SK-N-SH (cell line): ENCODE results near the gene TRRAP. TPM values are rescaled to one million over a fixed set of nuclear protein-coding genes. Genes with fewer than 3 reads are reported as not detected.
"Not testable (repeated sequence)": the region's sequence is repeated elsewhere in the genome, so short reads cannot be mapped to it uniquely, and the experiment has no call there.

ENCODE experiments used
- CTCF ChIA-PET: fragments of 300-600, 350-600 bp; formaldehyde crosslinking; extraction: SDS; loops from one replicate; lab custom pipeline; 2021; lab: Yijun Ruan, JAX
- POLR2A ChIA-PET: fragments of 350-600 bp; sonication (Branson Sonifier 250); formaldehyde crosslinking; extraction: SDS; loops from one replicate; lab custom pipeline; 2020; ENCODE audit warnings: antibody characterized with exemption, inconsistent platforms; lab: Yijun Ruan, JAX
- DNase-seq: peaks from one replicate; pipeline ENCODE4 v3.0.0; 2012
- H2AFZ ChIP-seq: fragments of 200-600 bp; sonication (generic); 2 replicates; pipeline ENCODE4 v1.8.1; 2016; ENCODE audit warnings: antibody characterized with exemption, mild to moderate bottlenecking, low read depth
- H3F3A ChIP-seq: fragments of 200-600 bp; sonication (generic); replicated peaks from 2 replicates; pipeline ENCODE3; 2016; ENCODE audit warnings: antibody characterized with exemption, mild to moderate bottlenecking; ENCODE audit not compliant: insufficient read depth
- H3K27ac ChIP-seq, 2 experiments: fragments of 200-500 bp in 1 of 2; fragments of 200-600 bp in 1 of 2; sonication (Bioruptor generic) in 1 of 2; sonication (generic), shearing (Covaris generic) in 1 of 2; 2 replicates each; pipeline versions ENCODE4 v1.5.1 to v1.6.1; 2014 to 2016; ENCODE audit warnings: low read depth in 2 of 2, inconsistent platforms in 1 of 2, low read length in 1 of 2, mild to moderate bottlenecking in 1 of 2, mixed read lengths in 1 of 2
- H3K27me3 ChIP-seq: fragments of 200-600 bp; sonication (generic), shearing (Covaris generic); 2 replicates; pipeline ENCODE4 v1.6.1; 2016; ENCODE audit warnings: mixed run types; ENCODE audit not compliant: insufficient read depth
- H3K36me3 ChIP-seq, 2 experiments: fragments of 200-500 bp in 1 of 2; fragments of 200-600 bp in 1 of 2; sonication (Bioruptor generic) in 1 of 2; sonication (generic) in 1 of 2; replicated peaks in 1 of 2; 2 replicates each; pipeline versions ENCODE3 to v1.5.1; 2014 to 2016; ENCODE audit warnings: low read length in 1 of 2, mild to moderate bottlenecking in 1 of 2; ENCODE audit not compliant: insufficient read depth in 2 of 2, control insufficient read depth in 1 of 2
- H3K4me1 ChIP-seq, 2 experiments: fragments of 200-500 bp in 1 of 2; fragments of 200-600 bp in 1 of 2; sonication (Bioruptor generic) in 1 of 2; sonication (generic), shearing (Covaris generic) in 1 of 2; 2 replicates each; pipeline versions ENCODE4 v1.5.1 to v1.6.1; 2014 to 2016; ENCODE audit warnings: low read depth in 1 of 2, low read length in 1 of 2, mixed run types in 1 of 2; ENCODE audit not compliant: insufficient read depth in 2 of 2, control insufficient read depth in 1 of 2
- H3K4me2 ChIP-seq: fragments of 200-600 bp; sonication (generic), shearing (Covaris generic); 2 replicates; pipeline ENCODE4 v1.6.1; 2017; ENCODE audit warnings: mixed run types
- H3K4me3 ChIP-seq, 2 experiments: fragments of 200-500 bp in 1 of 2; fragments of 200-600 bp in 1 of 2; sonication (Bioruptor generic) in 1 of 2; sonication (generic), shearing (Covaris generic) in 1 of 2; 2 replicates each; pipeline versions ENCODE4 v1.5.1 to v1.8.1; 2014 to 2016; ENCODE audit warnings: low read depth in 2 of 2, inconsistent platforms in 1 of 2, low read length in 1 of 2, mild to moderate bottlenecking in 1 of 2, mixed read lengths in 1 of 2, moderate library complexity in 1 of 2
- H3K79me2 ChIP-seq: fragments of 200-600 bp; sonication (generic); 2 replicates; pipeline ENCODE4 v1.8.1; 2017; ENCODE audit warnings: mild to moderate bottlenecking; ENCODE audit not compliant: insufficient read depth
- H3K9ac ChIP-seq: fragments of 200-600 bp; sonication (generic); 2 replicates; pipeline ENCODE4 v1.6.1; 2017; ENCODE audit warnings: mixed run types
- H3K9me2 ChIP-seq: fragments of 200-600 bp; sonication (generic); 2 replicates; pipeline ENCODE4 v1.6.1; 2017; ENCODE audit warnings: mixed run types
- H3K9me3 ChIP-seq: fragments of 200-600 bp; sonication (generic); 2 replicates; pipeline ENCODE4 v1.6.1; 2017; ENCODE audit warnings: mixed run types, mild to moderate bottlenecking, moderate library complexity
- H4K20me1 ChIP-seq: fragments of 200-600 bp; sonication (generic); 2 replicates; pipeline ENCODE4 v1.6.1; 2017; ENCODE audit warnings: mild to moderate bottlenecking, mixed run types; ENCODE audit not compliant: insufficient read depth
- FOSL2 ChIP-seq: IDR thresholded peaks from 2 replicates; pipeline ENCODE4 v1.4.0; 2012; ENCODE audit warnings: low read depth, mild to moderate bottlenecking, moderate library complexity, borderline replicate concordance
- FOXM1 ChIP-seq: IDR thresholded peaks from 2 replicates; pipeline ENCODE4 v1.4.0; 2012; ENCODE audit warnings: low read depth, mild to moderate bottlenecking
- MEF2A ChIP-seq: IDR thresholded peaks from 2 replicates; pipeline ENCODE4 v1.4.0; 2012; ENCODE audit warnings: low read depth, borderline replicate concordance
- NRF1 ChIP-seq: IDR thresholded peaks from 2 replicates; pipeline ENCODE4 v1.6.1; 2012; ENCODE audit warnings: low read depth, mild to moderate bottlenecking, low read length
- RXRA ChIP-seq: IDR thresholded peaks from 2 replicates; pipeline ENCODE4 v1.4.0; 2012; ENCODE audit warnings: low read depth, mild to moderate bottlenecking, borderline replicate concordance
- TCF12 ChIP-seq: IDR thresholded peaks from 2 replicates; pipeline ENCODE4 v1.4.0; 2012
- TEAD4 ChIP-seq: IDR thresholded peaks from 2 replicates; pipeline ENCODE4 v1.4.0; 2012; ENCODE audit warnings: mild to moderate bottlenecking, borderline replicate concordance; ENCODE audit not compliant: insufficient read depth
- WGBS: methylation state at CpG from one replicate; pipeline ENCODE4 v1.1.6; 2017; ENCODE audit warnings: low lambda C conversion rate; 5-methylcytosine and 5-hydroxymethylcytosine counted together
- polyA plus RNA-seq, 3 experiments: library from polyadenylated mRNA; depleted of rRNA; stranded (reverse); fragments of >200 nt; gene quantifications; 2 replicates each; pipeline ENCODE4 v1.2.3, GENCODE V29; 2012

Gene TRRAP
- polyA plus RNA-seq, 1 of the 3 experiments (the other 2 are of a cell fraction) = 24.9 TPM

- Histone ChIP-seq H2AFZ (no peak overlapping the region), H3K4me1 (peaks cover 7 to 20% of the 10 kb centered on the region in 2 experiments; a peak in 3 of 4 replicates), H3K9ac (peak overlapping the region; percentile 11; the same call in 1 of the 2 replicates), H3K9me2 (no peaks in the 10 kb centered on the region)
- DNase-seq = peak; percentile 46
- POLR2A ChIA-PET = no interaction called here
- TF ChIP-seq NRF1 = no peak
- TF ChIP-seq RXRA = no peak
- TF ChIP-seq FOXM1 = no peak
- TF ChIP-seq MEF2A = no peak
- peak; percentile 66 for TF ChIP-seq TCF12
- no peak for TF ChIP-seq TEAD4
- no peak for TF ChIP-seq FOSL2
- TF ChIP-seq, all 33 proteins: peak for 1
- Histone ChIP-seq H3F3A (peaks cover 36% of the 10 kb centered on the region), H3K27me3 (no peaks in the 10 kb centered on the region), H3K4me3 (peak overlapping the region in 1 of 2 experiments; percentile 0; a peak in 1 of 4 replicates), H3K9me3 (no peaks in the 10 kb centered on the region), H4K20me1 (no peaks in the 10 kb centered on the region), H3K27ac (peak overlapping the region; percentile 67 to 70), H3K79me2 (peaks cover 7% of the 10 kb centered on the region), H3K36me3 (peaks cover 67 to 74% of the 10 kb centered on the region in 2 experiments), H3K4me2 (peak overlapping the region; percentile 9; the same call in 1 of the 2 replicates)
- CTCF ChIA-PET = interaction anchor here (2.0 kb wide), 1 partner anchor 270 kb away, joined by 9 read pairs; no protein-coding TSS in a partner anchor
- 41% methylated on average over 5 of the region's 5 CpGs for WGBS
These were observed 164.6 kb downstream of the TRRAP start for GRCh38 chr7:99042957-99043356.

DNA sequence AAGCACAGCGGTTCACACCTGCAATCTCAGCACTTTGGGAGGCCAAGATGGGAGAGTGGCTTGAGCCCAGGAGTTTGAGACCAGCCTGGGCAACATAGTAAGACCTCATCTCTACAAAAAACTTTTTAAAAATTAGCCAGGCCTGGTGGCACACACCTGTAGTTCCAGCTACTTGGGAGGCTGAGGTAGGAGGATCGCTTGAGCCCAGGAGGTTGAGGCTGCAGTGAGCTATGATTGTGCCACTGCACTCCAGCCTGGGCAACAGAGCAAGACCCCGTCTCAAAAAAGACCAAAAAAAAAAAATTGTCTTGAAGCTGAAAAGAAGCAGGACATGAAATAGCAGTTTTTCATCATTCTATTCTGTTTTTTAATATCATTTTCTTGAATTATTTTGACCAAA is 166.5 kb downstream of the TRRAP start:
- CTCF ChIA-PET = interaction anchor here (1.3 to 2.6 kb wide), 3 partner anchors 14 to 268 kb away, joined by 3 to 7 read pairs (median 6); no protein-coding TSS in a partner anchor
- H3K9me3 ChIP-seq, H3K4me3 ChIP-seq, H3K4me2 ChIP-seq, H3K9ac ChIP-seq, H4K20me1 ChIP-seq, H3K9me2 ChIP-seq, POLR2A ChIA-PET, H3K27ac ChIP-seq, H3K27me3 ChIP-seq, H2AFZ ChIP-seq, DNase-seq: not testable (repeated sequence)
- peaks cover 21% of the 10 kb centered on the region for H3K79me2 ChIP-seq
- peaks cover 36% of the 10 kb centered on the region for H3F3A ChIP-seq
- H3K4me1 ChIP-seq = peaks cover 7 to 20% of the 10 kb centered on the region in 2 experiments; a peak in 3 of 4 replicates
- peaks cover 68 to 77% of the 10 kb centered on the region in 2 experiments for H3K36me3 ChIP-seq
- 96% methylated on average over 3 of the region's 3 CpGs for WGBS

GRCh38 chr7:99046262-99046661 is 167.9 kb downstream of the TRRAP start:
- H2AFZ ChIP-seq, H3K27ac ChIP-seq, DNase-seq, H3K27me3 ChIP-seq, H3K9me3 ChIP-seq, H3K9me2 ChIP-seq, H3K4me3 ChIP-seq, H3K9ac ChIP-seq, POLR2A ChIA-PET, H3K4me2 ChIP-seq, H4K20me1 ChIP-seq: not testable (repeated sequence)
- WGBS = 92% methylated on average over 14 of the region's 14 CpGs
- CTCF ChIA-PET = interaction anchor here (1.3 to 2.6 kb wide), 2 partner anchors 10 to 266 kb away, joined by 6 to 7 read pairs; no protein-coding TSS in a partner anchor
- Histone ChIP-seq H3K36me3 (peaks cover 71 to 76% of the 10 kb centered on the region in 2 experiments), H3F3A (peaks cover 41% of the 10 kb centered on the region), H3K79me2 (peaks cover 21% of the 10 kb centered on the region), H3K4me1 (peaks cover 7 to 25% of the 10 kb centered on the region in 2 experiments; a peak in 3 of 4 replicates)
